HepG2 (cell line): ENCODE measurements around the gene PLD1. TPM values are rescaled to one million over a fixed set of nuclear protein-coding genes. Genes with fewer than 3 reads are reported as not detected.

Experiments
- BORCS8-MEF2B ChIP-seq: sonication (generic); formaldehyde crosslinking; IDR thresholded peaks from 2 replicates; pipeline ENCODE4 v1.8.0; 2022; ENCODE audit warnings: mild to moderate bottlenecking, missing genetic modification reagents
- ELF3 ChIP-seq: IDR thresholded peaks from 2 replicates; pipeline ENCODE4 v1.6.1; 2016; ENCODE audit warnings: missing genetic modification reagents, missing compliant biosample characterization
- GPBP1L1 ChIP-seq: sonication (generic); formaldehyde crosslinking; IDR thresholded peaks from 2 replicates; pipeline ENCODE4 v1.5.0; 2020; ENCODE audit warnings: mild to moderate bottlenecking, missing genetic modification reagents
- HNF1A ChIP-seq, 2 experiments: sonication (generic) in 1 of 2; formaldehyde crosslinking in 1 of 2; IDR thresholded peaks; 2 replicates each; pipeline versions ENCODE4 v1.4.0 to v1.6.1; 2016 to 2020; ENCODE audit warnings: borderline replicate concordance in 1 of 2, low read depth in 1 of 2, mild to moderate bottlenecking in 1 of 2, missing genetic modification reagents in 1 of 2
- HNRNPK ChIP-seq: fragments of 200-400 bp; formaldehyde crosslinking; IDR thresholded peaks from 2 replicates; pipeline ENCODE4 v1.6.1; 2018; ENCODE audit warnings: low read length, low read depth, moderate library complexity, mild to moderate bottlenecking; ENCODE audit not compliant: poor library complexity, severe bottlenecking
- MTA3 ChIP-seq: sonication (generic); formaldehyde crosslinking; IDR thresholded peaks from 2 replicates; pipeline ENCODE4 v1.4.0; 2020; ENCODE audit warnings: missing genetic modification reagents
- ZFX ChIP-seq: sonication (generic); formaldehyde crosslinking; IDR thresholded peaks from 2 replicates; pipeline ENCODE4 v1.4.0; 2020; ENCODE audit warnings: mild to moderate bottlenecking, low read depth, missing genetic modification reagents, moderate library complexity
- ZNF318 ChIP-seq: sonication (generic); formaldehyde crosslinking; IDR thresholded peaks from 2 replicates; pipeline ENCODE4 v1.4.0; 2020; ENCODE audit warnings: mild to moderate bottlenecking, missing genetic modification reagents
- ZNF660 ChIP-seq: sonication (generic); formaldehyde crosslinking; IDR thresholded peaks from 2 replicates; pipeline ENCODE4 v1.5.1; 2020; ENCODE audit warnings: mild to moderate bottlenecking, low read depth, missing genetic modification reagents, borderline replicate concordance
- ZNF775 ChIP-seq: sonication (generic); formaldehyde crosslinking; IDR thresholded peaks from 2 replicates; pipeline ENCODE4 v1.4.0; 2020; ENCODE audit warnings: missing genetic modification reagents, mild to moderate bottlenecking, moderate library complexity, borderline replicate concordance
- ZNF782 ChIP-seq: sonication (generic); formaldehyde crosslinking; IDR thresholded peaks from 2 replicates; pipeline ENCODE4 v1.4.0; 2020; ENCODE audit warnings: missing genetic modification reagents, mild to moderate bottlenecking, borderline replicate concordance
- ZSCAN29 ChIP-seq: sonication (generic); formaldehyde crosslinking; conservative IDR thresholded peaks from 2 replicates; pipeline ENCODE4 v1.4.0; 2020; ENCODE audit warnings: mild to moderate bottlenecking, missing genetic modification reagents
- polyA plus RNA-seq, 8 experiments: library from polyadenylated mRNA; depleted of rRNA in 3 of 8; stranded (reverse) in 7 of 8; unstranded in 1 of 8; fragments of >200 nt; fragmentation: Illumina TruSeq in 4 of 8; extraction: Trizol in 4 of 8; gene quantifications; 2 replicates each; pipeline versions ENCODE4 v1.2.1 to v1.2.3, GENCODE V29; 2011 to 2016; ENCODE audit warnings: low read depth in 4 of 8, missing spikeins in 1 of 8, mixed read lengths in 1 of 8; ENCODE audit not compliant: insufficient read depth in 1 of 8
- total RNA-seq, 5 experiments: library from RNA; depleted of rRNA; stranded (reverse); fragments of >200 nt; fragmentation: Illumina TruSeq; extraction: Trizol; gene quantifications; 2 replicates each; pipeline ENCODE4 v1.2.3, GENCODE V29; 2016; ENCODE audit warnings: low read depth in 1 of 5
- TF ChIP-seq, protein P1 (sequence below): sonication (generic); formaldehyde crosslinking; IDR thresholded peaks from 2 replicates; pipeline ENCODE4 v1.5.0; 2020; ENCODE audit warnings: missing genetic modification reagents

The PLD1 gene
- total and polyA plus RNA-seq, 2 of the 13 experiments (the other 11 are each of a cell fraction or from before 2014, with no cell fraction given) = 27.1 to 59.4 TPM

GRCh38 chr3:171829841-171830517, 19.7 kb upstream of the PLD1 start (continued):
- TF ChIP-seq MTA3 (CRISPR knock-in tag) (no peak), HNRNPK (peak; percentile 9), ZNF318 (no peak), ZNF775 (peak; percentile 43; the same call in 1 of the 2 replicates), ELF3 (CRISPR knock-in tag) (peak; percentile 52; the same call in 1 of the 2 replicates), GPBP1L1 (no peak), ZSCAN29 (CRISPR knock-in tag) (0 out of 2 replicates have a peak, but pooled peaks have one; percentile 41), BORCS8-MEF2B (no peak; the same call in 1 of the 2 replicates), ZFX (CRISPR knock-in tag) (peak; percentile 52; the same call in 1 of the 2 replicates), HNF1A (IDR thresholded peaks at IDR 0.05; ENCODE audit: low read depth) (no peak), HNF1A (CRISPR knock-in tag; IDR thresholded peaks at IDR 0.05; ENCODE audit: borderline replicate concordance) (peak; percentile 45; the same call in 1 of the 2 replicates), ZNF782 (CRISPR knock-in tag) (no peak), ZNF660 (CRISPR knock-in tag) (no peak)
- TF ChIP-seq, protein P1, sequence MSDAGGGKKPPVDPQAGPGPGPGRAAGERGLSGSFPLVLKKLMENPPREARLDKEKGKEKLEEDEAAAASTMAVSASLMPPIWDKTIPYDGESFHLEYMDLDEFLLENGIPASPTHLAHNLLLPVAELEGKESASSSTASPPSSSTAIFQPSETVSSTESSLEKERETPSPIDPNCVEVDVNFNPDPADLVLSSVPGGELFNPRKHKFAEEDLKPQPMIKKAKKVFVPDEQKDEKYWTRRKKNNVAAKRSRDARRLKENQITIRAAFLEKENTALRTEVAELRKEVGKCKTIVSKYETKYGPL (CRISPR knock-in tag) = no peak
